GM21737 (cell line): ENCODE results near the gene PC.

Source experiments
- ATAC-seq: cut with Tn5 transposase; IDR thresholded peaks from one replicate; pipeline ENCODE4 v1.9.1; 2021; ENCODE audit warnings: mild to moderate bottlenecking, moderate library complexity; ENCODE audit not compliant: unreplicated experiment

Gene PC

DNA sequence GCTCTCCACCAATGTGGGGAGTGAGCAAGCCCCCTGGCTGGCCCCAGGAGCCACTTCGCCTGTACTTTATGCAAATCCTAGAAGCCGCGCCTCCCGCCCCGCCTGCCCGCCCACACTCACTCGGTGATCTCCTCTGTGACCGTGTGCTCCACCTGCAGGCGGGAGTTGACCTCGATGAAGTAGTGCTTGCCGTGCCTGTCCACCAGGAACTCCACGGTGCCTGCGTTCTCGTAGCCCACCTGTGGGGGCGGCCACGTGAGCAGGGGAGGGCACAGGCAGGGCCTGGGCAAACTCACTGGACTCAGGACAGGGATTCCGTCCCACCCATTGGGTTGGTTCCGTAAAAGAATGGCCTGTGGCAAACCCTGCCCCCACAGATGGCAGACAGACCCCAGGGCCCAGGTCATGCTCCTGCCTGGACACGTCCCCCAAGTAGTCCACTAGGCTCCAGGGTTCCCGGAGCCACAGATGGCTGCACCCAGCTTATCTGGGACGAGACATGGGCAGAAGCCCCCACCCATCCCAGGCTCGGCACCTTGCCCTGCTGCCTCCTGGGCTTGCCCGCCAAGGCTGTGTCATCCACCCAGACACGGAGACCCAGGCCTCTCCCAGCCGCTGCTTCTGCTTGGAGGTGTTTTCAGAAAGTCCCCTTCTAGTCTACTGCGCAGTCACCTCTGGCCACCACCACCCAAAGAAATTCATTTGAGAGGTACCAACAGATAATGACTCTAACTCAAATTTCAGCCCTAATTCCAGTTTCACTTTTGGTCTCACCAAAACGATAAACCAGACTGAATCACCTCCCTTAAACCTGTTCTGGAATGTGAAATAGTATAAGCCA, 89.2 kb downstream of the PC start:
- ATAC-seq, result no peak

DNA sequence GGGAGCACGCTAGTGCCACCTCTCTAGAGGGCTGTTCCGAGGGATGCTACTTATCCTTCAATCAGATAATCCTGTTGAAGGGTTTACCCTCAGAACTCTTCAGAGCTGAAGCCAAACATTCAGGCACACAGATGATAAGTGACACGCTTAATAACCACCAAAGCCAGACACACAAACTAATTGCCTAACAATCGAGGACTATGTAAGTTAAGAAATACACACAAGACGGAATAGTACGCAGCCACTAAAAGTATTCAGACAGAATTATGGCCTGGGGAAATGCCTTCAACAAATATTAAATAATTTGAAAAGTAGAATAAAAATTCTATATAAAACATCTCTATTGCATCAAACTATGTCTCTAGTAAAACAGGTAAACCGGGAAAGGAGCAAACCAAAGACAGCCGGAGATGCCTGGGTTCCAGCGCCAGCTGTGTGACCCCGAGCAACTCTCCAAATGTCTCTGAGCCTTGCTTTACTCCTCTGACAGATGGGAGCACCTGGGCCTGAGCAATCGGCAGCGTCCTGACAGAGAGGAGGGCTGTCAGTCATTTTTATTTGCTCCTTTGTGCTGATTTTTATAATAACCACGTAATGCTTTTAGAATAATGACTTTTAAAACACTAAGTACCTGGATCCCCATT, 90.0 kb downstream of the PC start:
- ATAC-seq, result no peak

DNA sequence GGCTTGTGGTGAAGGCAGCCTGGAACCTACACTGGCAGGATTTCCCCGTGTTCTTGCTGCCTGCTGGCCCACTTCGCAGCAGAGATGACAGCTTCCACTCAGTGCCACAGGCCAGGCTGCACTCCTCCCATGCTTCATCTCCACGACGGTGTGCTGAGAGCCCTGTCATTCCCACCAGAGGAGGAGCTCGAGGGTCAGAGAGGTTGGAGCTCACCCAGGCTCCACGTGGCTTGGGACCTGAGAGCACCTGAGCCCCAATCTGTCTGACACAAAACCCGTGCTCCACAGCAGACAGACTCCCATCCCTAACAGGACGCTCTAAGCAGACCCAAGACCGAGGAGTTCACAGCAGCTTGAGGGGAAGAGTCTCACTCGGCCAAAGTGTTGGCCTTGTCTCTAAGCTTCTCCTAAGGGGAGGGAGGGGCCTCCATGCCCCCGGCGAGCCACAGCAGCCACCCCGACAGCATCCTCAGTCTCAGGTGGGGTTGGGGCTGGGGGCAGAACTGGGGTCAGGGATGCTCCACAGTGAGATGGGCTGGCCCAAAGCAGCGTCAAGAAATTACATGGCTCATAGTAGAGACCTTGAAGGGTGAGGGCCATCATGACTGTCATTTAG, 90.7 kb downstream of the PC start:
- ATAC-seq, result no peak

DNA sequence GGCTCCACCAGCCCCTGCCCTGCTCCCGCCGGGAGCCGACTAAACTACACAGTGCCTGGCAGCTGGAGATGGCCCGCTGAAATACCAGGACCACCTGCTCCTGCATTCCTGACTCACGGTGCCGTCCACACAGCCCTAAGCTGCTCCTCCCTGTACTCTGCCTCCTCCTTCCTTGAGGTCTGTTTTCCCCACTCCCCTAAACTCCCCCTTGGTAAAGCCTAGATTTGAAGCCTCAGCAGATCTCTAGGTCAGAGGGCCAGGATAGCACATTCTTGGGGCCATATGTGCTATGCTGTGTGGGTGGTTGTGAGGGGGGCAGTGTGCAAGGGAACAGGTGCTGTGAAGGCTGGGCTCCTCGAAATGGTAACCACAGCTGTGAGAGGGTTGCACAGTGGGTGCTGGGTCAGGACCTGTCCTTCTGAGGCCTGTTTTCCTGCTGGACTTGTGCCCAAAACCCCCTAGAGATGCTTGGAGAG, 91.6 kb downstream of the PC start:
- ATAC-seq, result no peak

DNA sequence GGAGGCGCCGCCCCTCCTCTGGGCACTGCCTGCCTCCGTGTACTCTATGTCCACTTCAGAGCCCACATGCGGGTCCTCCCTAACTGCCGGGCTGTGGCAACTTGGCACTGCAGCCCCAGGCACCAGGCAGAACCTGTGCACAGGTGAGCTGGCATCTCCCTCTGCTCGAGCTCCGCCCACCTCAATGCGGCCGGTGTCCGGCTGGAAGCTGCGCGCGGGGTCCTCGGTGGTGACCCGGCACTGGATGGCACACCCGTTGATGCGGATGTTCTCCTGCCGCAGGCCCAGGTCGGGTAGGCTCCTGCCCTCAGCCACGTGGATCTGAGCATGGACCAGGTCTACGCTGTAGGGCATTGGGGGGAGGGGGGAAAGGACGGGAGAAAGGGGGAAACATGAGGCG, 92.2 kb downstream of the PC start:
- ATAC-seq, result no peak

DNA sequence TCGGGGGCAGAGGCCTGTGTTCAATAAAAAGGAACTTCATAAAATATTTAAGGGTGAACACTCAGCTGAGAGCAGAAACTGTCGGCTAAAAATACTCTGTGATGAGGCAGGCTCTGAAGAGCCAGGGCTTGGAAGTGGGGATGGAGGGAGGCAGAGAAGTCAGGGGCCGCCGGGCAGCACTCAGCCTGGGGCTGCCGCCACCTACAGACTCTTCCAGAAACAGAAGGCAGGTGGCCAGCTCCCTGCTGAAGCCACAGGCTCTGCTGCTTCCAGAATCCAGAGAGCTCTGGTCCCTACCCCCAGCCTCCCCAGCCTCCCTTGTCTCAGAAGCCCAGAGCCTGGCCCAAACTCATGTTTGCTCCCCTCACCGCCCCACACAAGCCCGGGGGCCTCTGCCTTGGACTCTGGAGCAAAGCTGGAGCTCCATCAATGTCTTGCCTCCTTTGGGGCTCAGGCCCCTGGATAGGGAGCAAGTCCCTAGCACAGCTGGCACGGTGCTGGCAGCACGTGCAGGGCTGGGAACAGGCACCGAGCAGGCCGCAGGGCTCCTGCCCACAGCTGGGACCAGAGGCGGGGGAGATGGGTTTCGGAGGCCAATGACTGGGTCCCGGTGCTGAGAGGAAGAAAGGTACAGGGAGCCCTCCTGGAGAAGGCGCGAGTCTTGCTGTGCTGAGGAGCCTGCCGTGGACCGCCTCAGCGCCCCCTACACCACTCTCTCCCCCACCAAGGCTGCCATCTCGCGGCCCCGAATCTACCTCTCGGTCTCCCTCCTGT, 93.1 kb downstream of the PC start:
- ATAC-seq, result no peak

GRCh38 chr11:66864172-66864901, 93.8 kb downstream of the PC start:
- ATAC-seq, result no peak

- no peak for ATAC-seq
Measured at GRCh38 chr11:66863428-66864125, 94.6 kb downstream of the PC start.

- no peak for ATAC-seq
Measured at GRCh38 chr11:66862559-66863037, 95.6 kb downstream of the PC start.

GRCh38 chr11:66861774-66862558, 96.2 kb downstream of the PC start:
- no peak for ATAC-seq

GRCh38 chr11:66861038-66861773, 97.0 kb downstream of the PC start:
- ATAC-seq, result no peak

GRCh38 chr11:66860449-66860831, 97.7 kb downstream of the PC start:
- no peak for ATAC-seq

- ATAC-seq, result no peak
Measured at GRCh38 chr11:66859686-66860448, 98.3 kb downstream of the PC start.

DNA sequence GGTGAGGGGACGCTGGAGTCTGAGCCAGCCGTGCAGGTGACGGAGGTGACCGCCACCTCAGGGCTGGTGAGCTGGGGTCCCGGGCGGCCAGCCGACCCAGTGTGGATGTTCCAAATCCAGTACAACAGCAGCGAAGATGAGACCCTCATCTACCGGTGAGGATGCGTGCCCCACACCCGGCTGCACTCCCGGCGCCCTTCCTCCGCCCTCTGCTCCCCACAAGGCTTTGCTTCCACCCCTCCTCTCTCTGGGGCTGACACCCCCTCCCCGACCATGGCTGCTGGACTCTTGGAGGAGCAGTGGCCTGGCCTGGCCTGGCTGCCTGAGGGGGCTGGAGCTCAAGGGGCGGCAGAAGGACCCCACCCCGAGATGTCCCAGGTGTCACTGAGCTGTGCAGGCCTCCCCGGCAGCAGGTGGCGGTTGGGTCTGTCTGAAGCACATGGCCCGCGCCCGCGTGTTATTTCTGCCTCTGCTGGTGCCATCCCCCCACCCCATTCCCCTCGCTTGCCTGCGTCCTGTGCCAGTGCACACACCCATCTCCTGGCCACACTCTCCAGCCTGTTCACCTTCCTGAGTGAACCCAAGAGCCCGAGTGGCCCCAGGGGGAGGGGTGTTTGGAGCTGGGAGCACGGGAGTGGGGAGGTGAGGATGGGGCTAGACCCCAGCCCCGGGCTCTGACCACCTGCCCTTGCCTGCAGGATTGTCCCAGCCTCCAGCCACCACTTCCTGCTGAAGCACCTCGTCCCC, 99.1 kb downstream of the PC start:
- no peak for ATAC-seq

DNA sequence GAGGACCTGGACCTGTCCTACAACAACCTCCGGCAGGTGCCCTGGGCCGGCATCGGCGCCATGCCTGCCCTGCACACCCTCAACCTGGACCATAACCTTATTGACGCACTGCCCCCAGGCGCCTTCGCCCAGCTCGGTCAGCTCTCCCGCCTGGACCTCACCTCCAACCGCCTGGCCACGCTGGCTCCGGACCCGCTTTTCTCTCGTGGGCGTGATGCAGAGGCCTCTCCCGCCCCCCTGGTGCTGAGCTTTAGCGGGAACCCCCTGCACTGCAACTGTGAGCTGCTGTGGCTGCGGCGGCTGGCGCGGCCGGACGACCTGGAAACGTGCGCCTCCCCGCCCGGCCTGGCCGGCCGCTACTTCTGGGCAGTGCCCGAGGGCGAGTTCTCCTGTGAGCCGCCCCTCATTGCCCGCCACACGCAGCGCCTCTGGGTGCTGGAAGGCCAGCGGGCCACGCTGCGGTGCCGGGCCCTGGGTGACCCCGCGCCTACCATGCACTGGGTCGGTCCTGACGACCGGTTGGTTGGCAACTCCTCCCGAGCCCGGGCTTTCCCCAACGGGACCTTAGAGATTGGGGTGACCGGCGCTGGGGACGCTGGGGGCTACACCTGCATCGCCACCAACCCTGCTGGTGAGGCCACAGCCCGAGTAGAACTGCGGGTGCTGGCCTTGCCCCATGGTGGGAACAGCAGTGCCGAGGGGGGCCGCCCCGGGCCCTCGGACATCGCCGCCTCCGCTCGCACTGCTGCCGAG, 99.8 kb downstream of the PC start:
- no peak for ATAC-seq

- no peak for ATAC-seq
Measured at GRCh38 chr11:66857927-66858185, 100.3 kb downstream of the PC start.
